Activated CD4-positive, CD25-positive, alpha-beta regulatory T cell treated with anti-CD3 and anti-CD28 coated beads, Interleukin-2, amount 50 U/mL, for 24 hours (primary cell): ENCODE measurements around the gene RIIAD1.
"Not testable (repeated sequence)": the region's sequence is repeated elsewhere in the genome, so short reads cannot be mapped to it uniquely, and the experiment has no call there.

Experiments used
- ATAC-seq, 2 donors: fragments of 150-1000 bp; cut with Tn5 transposase; one replicate each; pipeline ENCODE4 v1.10.0; 2021; ENCODE audit warnings: mild to moderate bottlenecking in 1 of 2, moderate library complexity in 1 of 2

Gene RIIAD1

GRCh38 chr1:151711044-151711800 lies 10.1 kb upstream of the RIIAD1 start:
- no peak for ATAC-seq

GRCh38 chr1:151711951-151712350 lies 9.4 kb upstream of the RIIAD1 start:
- no peak for ATAC-seq

GRCh38 chr1:151713044-151713443 lies 8.3 kb upstream of the RIIAD1 start:
- ATAC-seq, result no peak

GRCh38 chr1:151713874-151714273 lies 7.4 kb upstream of the RIIAD1 start:
- ATAC-seq, result no peak

GRCh38 chr1:151714820-151715725 lies 6.2 kb upstream of the RIIAD1 start:
- ATAC-seq, result no peak

GRCh38 chr1:151715726-151716404 lies 5.5 kb upstream of the RIIAD1 start:
- ATAC-seq, result no peak

- ATAC-seq, result no peak
Measured at GRCh38 chr1:151716405-151716762, 4.9 kb upstream of the RIIAD1 start.

GRCh38 chr1:151716771-151717631 lies 4.3 kb upstream of the RIIAD1 start, which contains the start of gene CELF3:
CELF3 (minus strand) TSS chr1:151716803; CDS start chr1:151716020, 783 bp downstream.
- ATAC-seq, result peak in 1 of 2 donors; percentile 10

GRCh38 chr1:151718011-151718431 lies 3.3 kb upstream of the RIIAD1 start:
- ATAC-seq, result no peak

GRCh38 chr1:151718666-151719065 lies 2.7 kb upstream of the RIIAD1 start:
- no peak for ATAC-seq

- no peak for ATAC-seq
Measured at GRCh38 chr1:151720125-151720524, 1.2 kb upstream of the RIIAD1 start.

GRCh38 chr1:151720554-151720953 lies 768 bp upstream of the RIIAD1 start:
- ATAC-seq, result peak in 1 of 2 donors; percentile 45

- ATAC-seq, result no peak
Measured at GRCh38 chr1:151721788-151722510, 627 bp downstream of the RIIAD1 start.

GRCh38 chr1:151723726-151724370 lies 2.5 kb downstream of the RIIAD1 start:
- ATAC-seq, result no peak

GRCh38 chr1:151728151-151729054 lies 7.1 kb downstream of the RIIAD1 start:
- no peak for ATAC-seq

- no peak for ATAC-seq
Measured at GRCh38 chr1:151729157-151729965, 8.0 kb downstream of the RIIAD1 start.

- ATAC-seq, result no peak
Measured at GRCh38 chr1:151729966-151730291, 8.6 kb downstream of the RIIAD1 start.

- no peak for ATAC-seq
Measured at GRCh38 chr1:151733126-151733525, 11.8 kb downstream of the RIIAD1 start.

GRCh38 chr1:151733995-151734394 lies 12.7 kb downstream of the RIIAD1 start:
- not testable (repeated sequence) for ATAC-seq
